SK-N-SH (cell line): Measurements from ENCODE around the gene ADGRL4. TPM values are rescaled to one million over a fixed set of nuclear protein-coding genes. Genes with fewer than 3 reads are reported as not detected.

ENCODE experiments used
- CTCF ChIA-PET: fragments of 300-600, 350-600 bp; formaldehyde crosslinking; extraction: SDS; loops from one replicate; lab custom pipeline; 2021; lab: Yijun Ruan, JAX
- POLR2A ChIA-PET: fragments of 350-600 bp; sonication (Branson Sonifier 250); formaldehyde crosslinking; extraction: SDS; loops from one replicate; lab custom pipeline; 2020; ENCODE audit warnings: antibody characterized with exemption, inconsistent platforms; lab: Yijun Ruan, JAX
- DNase-seq: peaks from one replicate; pipeline ENCODE4 v3.0.0; 2012
- H2AFZ ChIP-seq: fragments of 200-600 bp; sonication (generic); 2 replicates; pipeline ENCODE4 v1.8.1; 2016; ENCODE audit warnings: antibody characterized with exemption, mild to moderate bottlenecking, low read depth
- H3F3A ChIP-seq: fragments of 200-600 bp; sonication (generic); replicated peaks from 2 replicates; pipeline ENCODE3; 2016; ENCODE audit warnings: antibody characterized with exemption, mild to moderate bottlenecking; ENCODE audit not compliant: insufficient read depth
- H3K27ac ChIP-seq, 2 experiments: fragments of 200-500 bp in 1 of 2; fragments of 200-600 bp in 1 of 2; sonication (Bioruptor generic) in 1 of 2; sonication (generic), shearing (Covaris generic) in 1 of 2; 2 replicates each; pipeline versions ENCODE4 v1.5.1 to v1.6.1; 2014 to 2016; ENCODE audit warnings: low read depth in 2 of 2, inconsistent platforms in 1 of 2, low read length in 1 of 2, mild to moderate bottlenecking in 1 of 2, mixed read lengths in 1 of 2
- H3K27me3 ChIP-seq: fragments of 200-600 bp; sonication (generic), shearing (Covaris generic); 2 replicates; pipeline ENCODE4 v1.6.1; 2016; ENCODE audit warnings: mixed run types; ENCODE audit not compliant: insufficient read depth
- H3K36me3 ChIP-seq, 2 experiments: fragments of 200-500 bp in 1 of 2; fragments of 200-600 bp in 1 of 2; sonication (Bioruptor generic) in 1 of 2; sonication (generic) in 1 of 2; replicated peaks in 1 of 2; 2 replicates each; pipeline versions ENCODE3 to v1.5.1; 2014 to 2016; ENCODE audit warnings: low read length in 1 of 2, mild to moderate bottlenecking in 1 of 2; ENCODE audit not compliant: insufficient read depth in 2 of 2, control insufficient read depth in 1 of 2
- H3K4me1 ChIP-seq, 2 experiments: fragments of 200-500 bp in 1 of 2; fragments of 200-600 bp in 1 of 2; sonication (Bioruptor generic) in 1 of 2; sonication (generic), shearing (Covaris generic) in 1 of 2; 2 replicates each; pipeline versions ENCODE4 v1.5.1 to v1.6.1; 2014 to 2016; ENCODE audit warnings: low read depth in 1 of 2, low read length in 1 of 2, mixed run types in 1 of 2; ENCODE audit not compliant: insufficient read depth in 2 of 2, control insufficient read depth in 1 of 2
- H3K4me2 ChIP-seq: fragments of 200-600 bp; sonication (generic), shearing (Covaris generic); 2 replicates; pipeline ENCODE4 v1.6.1; 2017; ENCODE audit warnings: mixed run types
- H3K4me3 ChIP-seq, 2 experiments: fragments of 200-500 bp in 1 of 2; fragments of 200-600 bp in 1 of 2; sonication (Bioruptor generic) in 1 of 2; sonication (generic), shearing (Covaris generic) in 1 of 2; 2 replicates each; pipeline versions ENCODE4 v1.5.1 to v1.8.1; 2014 to 2016; ENCODE audit warnings: low read depth in 2 of 2, inconsistent platforms in 1 of 2, low read length in 1 of 2, mild to moderate bottlenecking in 1 of 2, mixed read lengths in 1 of 2, moderate library complexity in 1 of 2
- H3K79me2 ChIP-seq: fragments of 200-600 bp; sonication (generic); 2 replicates; pipeline ENCODE4 v1.8.1; 2017; ENCODE audit warnings: mild to moderate bottlenecking; ENCODE audit not compliant: insufficient read depth
- H3K9ac ChIP-seq: fragments of 200-600 bp; sonication (generic); 2 replicates; pipeline ENCODE4 v1.6.1; 2017; ENCODE audit warnings: mixed run types
- H3K9me2 ChIP-seq: fragments of 200-600 bp; sonication (generic); 2 replicates; pipeline ENCODE4 v1.6.1; 2017; ENCODE audit warnings: mixed run types
- H3K9me3 ChIP-seq: fragments of 200-600 bp; sonication (generic); 2 replicates; pipeline ENCODE4 v1.6.1; 2017; ENCODE audit warnings: mixed run types, mild to moderate bottlenecking, moderate library complexity
- H4K20me1 ChIP-seq: fragments of 200-600 bp; sonication (generic); 2 replicates; pipeline ENCODE4 v1.6.1; 2017; ENCODE audit warnings: mild to moderate bottlenecking, mixed run types; ENCODE audit not compliant: insufficient read depth
- CHD2 ChIP-seq: fragments of 150-350 bp; IDR thresholded peaks from 2 replicates; pipeline ENCODE4 v1.6.1; 2018; ENCODE audit warnings: low read length; ENCODE audit not compliant: partially characterized antibody
- ELF1 ChIP-seq: IDR thresholded peaks from 2 replicates; pipeline ENCODE4 v1.4.0; 2012
- EZH2phosphoT487 ChIP-seq: fragments of 200-600 bp; sonication (generic); IDR thresholded peaks from 2 replicates; pipeline ENCODE4 v1.6.1; 2017; ENCODE audit warnings: low read depth, mixed run types, mild to moderate bottlenecking, antibody characterized with exemption, moderate library complexity, borderline replicate concordance
- FOSL2 ChIP-seq: IDR thresholded peaks from 2 replicates; pipeline ENCODE4 v1.4.0; 2012; ENCODE audit warnings: low read depth, mild to moderate bottlenecking, moderate library complexity, borderline replicate concordance
- FOXM1 ChIP-seq: IDR thresholded peaks from 2 replicates; pipeline ENCODE4 v1.4.0; 2012; ENCODE audit warnings: low read depth, mild to moderate bottlenecking
- GABPA ChIP-seq: IDR thresholded peaks from 2 replicates; pipeline ENCODE4 v1.4.0; 2012; ENCODE audit warnings: low read depth, mild to moderate bottlenecking
- GATA2 ChIP-seq: sonication (generic); formaldehyde crosslinking; IDR thresholded peaks from 2 replicates; pipeline ENCODE4 v1.5.0; 2020; ENCODE audit warnings: mild to moderate bottlenecking, missing genetic modification reagents
- MEF2A ChIP-seq: IDR thresholded peaks from 2 replicates; pipeline ENCODE4 v1.4.0; 2012; ENCODE audit warnings: low read depth, borderline replicate concordance
- NRF1 ChIP-seq: IDR thresholded peaks from 2 replicates; pipeline ENCODE4 v1.6.1; 2012; ENCODE audit warnings: low read depth, mild to moderate bottlenecking, low read length
- POLR2AphosphoS5 ChIP-seq: IDR thresholded peaks from 2 replicates; pipeline ENCODE4 v1.6.1; 2012; ENCODE audit warnings: low read depth, low read length
- RAD21 ChIP-seq: IDR thresholded peaks from 2 replicates; pipeline ENCODE4 v1.6.1; 2012; ENCODE audit warnings: mild to moderate bottlenecking, low read length
- SIN3A ChIP-seq: IDR thresholded peaks from 2 replicates; pipeline ENCODE4 v1.6.1; 2012; ENCODE audit warnings: low read depth, mild to moderate bottlenecking, low read length, moderate library complexity, borderline replicate concordance
- SMC3 ChIP-seq: IDR thresholded peaks from 2 replicates; pipeline ENCODE4 v1.6.1; 2012; ENCODE audit warnings: low read depth, low read length, improper control_type of control experiment
- TAF1 ChIP-seq: IDR thresholded peaks from 2 replicates; pipeline ENCODE4 v1.6.1; 2012; ENCODE audit warnings: low read depth, mild to moderate bottlenecking, low read length, moderate library complexity, borderline replicate concordance
- TEAD4 ChIP-seq: IDR thresholded peaks from 2 replicates; pipeline ENCODE4 v1.4.0; 2012; ENCODE audit warnings: mild to moderate bottlenecking, borderline replicate concordance; ENCODE audit not compliant: insufficient read depth
- WGBS: methylation state at CpG from one replicate; pipeline ENCODE4 v1.1.6; 2017; ENCODE audit warnings: low lambda C conversion rate; 5-methylcytosine and 5-hydroxymethylcytosine counted together
- polyA plus RNA-seq, 3 experiments: library from polyadenylated mRNA; depleted of rRNA; stranded (reverse); fragments of >200 nt; gene quantifications; 2 replicates each; pipeline ENCODE4 v1.2.3, GENCODE V29; 2012
- TF ChIP-seq, protein P1 (sequence below): fragments of 200-600 bp; sonication (generic); IDR thresholded peaks from 2 replicates; pipeline ENCODE4 v1.6.1; 2017; ENCODE audit warnings: antibody characterized with exemption, mild to moderate bottlenecking, moderate library complexity
- TF ChIP-seq, protein P2 (sequence below): fragments of 150-350 bp; IDR thresholded peaks from 2 replicates; pipeline ENCODE4 v1.6.1; 2016; ENCODE audit warnings: mild to moderate bottlenecking, low read depth, low read length

ADGRL4 gene
- polyA plus RNA-seq (2012; rRNA removed): 0.24 and 0.30 TPM in 2 replicates
- 0.08 and 0.09 TPM in 2 replicates for polyA plus RNA-seq (2012; cell fraction: cytosol; rRNA removed)
- 0.20 TPM in 1 of 2 replicates, not detected in the other for polyA plus RNA-seq (2012; cell fraction: nucleus; rRNA removed)

DNA sequence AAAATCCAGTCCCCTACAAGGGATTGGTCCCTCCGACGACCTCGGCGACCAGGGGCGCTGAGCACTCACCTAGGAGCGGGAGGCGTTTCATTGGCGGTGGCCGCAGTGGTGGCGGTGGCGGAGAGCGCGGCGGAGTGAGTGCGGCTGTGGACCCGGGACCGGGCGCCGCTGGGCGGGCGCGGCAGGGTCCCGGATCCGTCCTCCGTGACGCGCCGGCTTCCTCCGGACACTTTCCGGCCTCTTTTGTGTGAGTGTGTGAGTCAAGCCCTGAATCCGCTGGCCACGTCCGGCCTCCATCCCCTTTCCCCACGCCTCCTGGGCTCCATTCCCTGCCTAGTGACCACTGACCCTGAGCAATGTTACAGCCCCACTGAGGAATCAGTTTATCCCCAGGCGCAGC lies at the start of gene ADGRL4:
Gene ADGRL4, minus strand, starts transcription at position 167 of the 400 bp plus-strand sequence. Its CDS starts 76 bp downstream, at position 91.
- Histone ChIP-seq H3K79me2 (no peaks in the 10 kb centered on the region), H3K9me2 (no peaks in the 10 kb centered on the region), H3K27ac (no peak within 1 kb of the TSS), H3K9ac (no peak within 1 kb of the TSS), H3K27me3 (no peaks in the 10 kb centered on the region), H3K4me3 (no peak within 1 kb of the TSS), H3K4me2 (no peak within 1 kb of the TSS), H3F3A (no peaks in the 10 kb centered on the region), H3K9me3 (no peaks in the 10 kb centered on the region), H2AFZ (no peak within 1 kb of the TSS), H3K4me1 (no peaks in the 10 kb centered on the region), H3K36me3 (no peaks in the 10 kb centered on the region), H4K20me1 (no peaks in the 10 kb centered on the region)
- ChIA-PET CTCF (no interaction called here), POLR2A (no interaction called here)
- no peak for DNase-seq
- TF ChIP-seq TEAD4 (no peak), GATA2 (no peak), NRF1 (no peak), TAF1 (no peak)
- WGBS: 95% methylated on average over 32 of the region's 35 CpGs

DNA sequence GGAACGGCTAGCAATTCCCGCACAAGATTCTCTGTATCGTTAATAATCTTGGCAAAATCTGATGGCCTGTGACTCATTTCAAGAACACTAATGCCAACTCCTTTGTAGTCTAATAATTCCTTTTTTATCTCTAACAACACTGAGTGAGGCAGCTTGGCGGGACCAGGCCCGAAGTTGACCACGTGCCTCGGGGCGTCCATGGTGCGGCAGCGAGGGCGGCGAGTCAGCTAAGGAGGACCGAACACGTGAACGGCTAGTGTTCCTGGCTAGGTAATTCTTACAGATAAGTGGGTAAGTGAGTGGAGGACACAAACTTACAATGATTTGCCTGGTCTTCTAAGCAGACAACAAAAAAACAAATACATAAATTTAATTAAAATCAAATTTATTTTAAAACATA lies 49.3 kb upstream of the ADGRL4 start:
- CTCF ChIA-PET: no interaction called here
- WGBS: 87% methylated on average over 15 of the region's 15 CpGs
- Histone ChIP-seq H4K20me1 (no peaks in the 10 kb centered on the region), H3K36me3 (no peaks in the 10 kb centered on the region), H3K27ac (no peak overlapping the region), H3K9me2 (no peaks in the 10 kb centered on the region)
- TF ChIP-seq RAD21 (no peak), CHD2 (no peak), FOSL2 (no peak), MEF2A (no peak)
- TF ChIP-seq, all 33 proteins: peak for 0
- Histone ChIP-seq H3K4me2 (no peak overlapping the region), H3K4me3 (no peak overlapping the region), H2AFZ (no peak overlapping the region), H3K9me3 (peaks cover 8% of the 10 kb centered on the region; the same call in 1 of the 2 replicates), H3K27me3 (no peaks in the 10 kb centered on the region), H3K4me1 (no peaks in the 10 kb centered on the region), H3K79me2 (no peaks in the 10 kb centered on the region), H3K9ac (no peak overlapping the region), H3F3A (no peaks in the 10 kb centered on the region)
- DNase-seq: no peak
- POLR2A ChIA-PET: no interaction called here

DNA sequence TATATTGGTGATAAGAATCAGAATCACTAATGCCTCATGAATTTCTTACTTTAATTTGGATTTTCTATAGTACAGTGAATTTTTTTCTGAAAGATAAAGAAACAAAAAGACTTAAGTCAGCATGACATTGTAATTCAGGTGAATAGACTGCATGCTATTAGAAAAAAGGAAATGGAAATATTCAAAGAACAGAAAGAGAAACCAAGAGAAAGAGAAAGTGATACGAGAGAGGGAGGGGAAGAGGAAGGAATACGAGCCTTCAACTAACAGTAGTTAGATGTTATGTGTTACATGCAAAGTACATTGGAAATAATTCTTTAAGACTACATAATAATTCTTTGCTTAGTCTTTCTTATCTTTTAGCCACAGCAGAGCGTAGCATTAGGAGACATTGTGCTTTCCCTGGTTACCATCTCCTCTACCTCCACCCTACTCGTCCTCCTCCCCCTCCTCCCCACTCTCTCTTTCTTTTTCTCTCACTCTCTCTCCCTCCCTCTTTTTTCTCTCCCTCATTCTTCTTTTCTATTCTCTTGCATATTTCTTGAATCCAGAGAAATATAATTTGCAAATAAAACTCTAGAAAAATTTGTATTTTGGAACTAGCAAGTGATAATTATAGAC lies 46.4 kb upstream of the ADGRL4 start:
- peak overlapping the region in 1 of 2 experiments; percentile 17; a peak in 1 of 4 replicates for H3K4me3 ChIP-seq
- peak overlapping the region in 1 of 2 experiments; percentile 3; a peak in 1 of 4 replicates for H3K27ac ChIP-seq
- H2AFZ ChIP-seq: peak overlapping the region; percentile 55; the same call in 1 of the 2 replicates
- 75% methylated on average over 4 of the region's 4 CpGs for WGBS
- H3K9me2 ChIP-seq: no peaks in the 10 kb centered on the region
- no peak overlapping the region for H3K4me2 ChIP-seq
- no peak for DNase-seq
- H3K27me3 ChIP-seq: no peaks in the 10 kb centered on the region
- H3K36me3 ChIP-seq: no peaks in the 10 kb centered on the region
- POLR2A ChIA-PET: no interaction called here
- H3K9ac ChIP-seq: no peak overlapping the region
- no peaks in the 10 kb centered on the region for H3F3A ChIP-seq
- H3K79me2 ChIP-seq: no peaks in the 10 kb centered on the region
- peaks cover 4% of the 10 kb centered on the region; the same call in 1 of the 2 replicates for H3K9me3 ChIP-seq
- no peaks in the 10 kb centered on the region for H3K4me1 ChIP-seq
- CTCF ChIA-PET: no interaction called here
- H4K20me1 ChIP-seq: no peaks in the 10 kb centered on the region
- TF ChIP-seq RAD21: no peak
- TF ChIP-seq, protein P1, sequence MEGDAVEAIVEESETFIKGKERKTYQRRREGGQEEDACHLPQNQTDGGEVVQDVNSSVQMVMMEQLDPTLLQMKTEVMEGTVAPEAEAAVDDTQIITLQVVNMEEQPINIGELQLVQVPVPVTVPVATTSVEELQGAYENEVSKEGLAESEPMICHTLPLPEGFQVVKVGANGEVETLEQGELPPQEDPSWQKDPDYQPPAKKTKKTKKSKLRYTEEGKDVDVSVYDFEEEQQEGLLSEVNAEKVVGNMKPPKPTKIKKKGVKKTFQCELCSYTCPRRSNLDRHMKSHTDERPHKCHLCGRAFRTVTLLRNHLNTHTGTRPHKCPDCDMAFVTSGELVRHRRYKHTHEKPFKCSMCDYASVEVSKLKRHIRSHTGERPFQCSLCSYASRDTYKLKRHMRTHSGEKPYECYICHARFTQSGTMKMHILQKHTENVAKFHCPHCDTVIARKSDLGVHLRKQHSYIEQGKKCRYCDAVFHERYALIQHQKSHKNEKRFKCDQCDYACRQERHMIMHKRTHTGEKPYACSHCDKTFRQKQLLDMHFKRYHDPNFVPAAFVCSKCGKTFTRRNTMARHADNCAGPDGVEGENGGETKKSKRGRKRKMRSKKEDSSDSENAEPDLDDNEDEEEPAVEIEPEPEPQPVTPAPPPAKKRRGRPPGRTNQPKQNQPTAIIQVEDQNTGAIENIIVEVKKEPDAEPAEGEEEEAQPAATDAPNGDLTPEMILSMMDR: no peak
- TF ChIP-seq SMC3: no peak
- TF ChIP-seq POLR2AphosphoS5: no peak
- TF ChIP-seq, protein P2, sequence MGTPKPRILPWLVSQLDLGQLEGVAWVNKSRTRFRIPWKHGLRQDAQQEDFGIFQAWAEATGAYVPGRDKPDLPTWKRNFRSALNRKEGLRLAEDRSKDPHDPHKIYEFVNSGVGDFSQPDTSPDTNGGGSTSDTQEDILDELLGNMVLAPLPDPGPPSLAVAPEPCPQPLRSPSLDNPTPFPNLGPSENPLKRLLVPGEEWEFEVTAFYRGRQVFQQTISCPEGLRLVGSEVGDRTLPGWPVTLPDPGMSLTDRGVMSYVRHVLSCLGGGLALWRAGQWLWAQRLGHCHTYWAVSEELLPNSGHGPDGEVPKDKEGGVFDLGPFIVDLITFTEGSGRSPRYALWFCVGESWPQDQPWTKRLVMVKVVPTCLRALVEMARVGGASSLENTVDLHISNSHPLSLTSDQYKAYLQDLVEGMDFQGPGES: no peak
- no peak for TF ChIP-seq FOXM1
- no peak for TF ChIP-seq GATA2
- no peak for TF ChIP-seq SIN3A
- no peak for TF ChIP-seq FOSL2
- TF ChIP-seq ELF1: no peak
- no peak for TF ChIP-seq EZH2phosphoT487
- TF ChIP-seq GABPA: no peak
- TF ChIP-seq CHD2: no peak
- no peak for TF ChIP-seq MEF2A
- TF ChIP-seq TEAD4: no peak
